WERI-Rb-1 (cell line): ENCODE data around the gene ALKBH3.

Source experiments
- DNase-seq: peaks from one replicate; pipeline ENCODE4 v3.0.0-alpha.2; 2020
- H3K27ac ChIP-seq: fragments of 250-450 bp; sonication (Bioruptor Pico); 2 replicates; pipeline ENCODE4 v1.5.1; 2020; ENCODE audit warnings: mild to moderate bottlenecking, moderate library complexity
- H3K27me3 ChIP-seq: fragments of 250-450 bp; sonication (Bioruptor Pico); 2 replicates; pipeline ENCODE4 v1.5.1; 2021; ENCODE audit warnings: mild to moderate bottlenecking, low read depth, moderate library complexity; ENCODE audit not compliant: insufficient read depth, severe bottlenecking
- H3K36me3 ChIP-seq: fragments of 250-450 bp; sonication (Bioruptor Pico); 2 replicates; pipeline ENCODE4 v1.5.1; 2020; ENCODE audit warnings: mild to moderate bottlenecking, moderate library complexity
- H3K4me3 ChIP-seq: 2 replicates; pipeline ENCODE4 v1.5.1; 2011; ENCODE audit warnings: low read depth, mild to moderate bottlenecking, control low read depth, low read length
- H3K9me3 ChIP-seq: fragments of 250-450 bp; sonication (Bioruptor Pico); 2 replicates; pipeline ENCODE4 v1.5.1; 2021; ENCODE audit warnings: mild to moderate bottlenecking, moderate library complexity; ENCODE audit not compliant: severe bottlenecking
- CTCF ChIP-seq: IDR thresholded peaks from 2 replicates; pipeline ENCODE4 v1.5.1; 2011; ENCODE audit warnings: low read depth, mild to moderate bottlenecking, control low read depth, inconsistent platforms, low read length

ALKBH3 gene

GRCh38 chr11:43874078-43874477 lies 6.6 kb upstream of the ALKBH3 start:
- H3K9me3 ChIP-seq, result no peaks in the 10 kb centered on the region
- H3K27ac ChIP-seq, result no peak overlapping the region
- peaks cover 61% of the 10 kb centered on the region for H3K27me3 ChIP-seq
- no peaks in the 10 kb centered on the region for H3K36me3 ChIP-seq
- no peak overlapping the region for H3K4me3 ChIP-seq
- no peak for TF ChIP-seq CTCF
- DNase-seq, result no peak

GRCh38 chr11:43874738-43875137 lies 5.9 kb upstream of the ALKBH3 start:
- H3K27ac ChIP-seq, result no peak overlapping the region
- no peak overlapping the region for H3K4me3 ChIP-seq
- no peak for TF ChIP-seq CTCF
- peaks cover 1% of the 10 kb centered on the region for H3K9me3 ChIP-seq
- H3K27me3 ChIP-seq, result peaks cover 61% of the 10 kb centered on the region
- H3K36me3 ChIP-seq, result no peaks in the 10 kb centered on the region
- DNase-seq, result no peak

GRCh38 chr11:43879789-43880639 lies 617 bp upstream of the ALKBH3 start:
- DNase-seq, result no peak
- peak overlapping the region; percentile 95 for H3K4me3 ChIP-seq
- H3K9me3 ChIP-seq, result peaks cover 9% of the 10 kb centered on the region
- peaks cover 9% of the 10 kb centered on the region for H3K36me3 ChIP-seq
- TF ChIP-seq CTCF, result no peak
- peaks cover 27% of the 10 kb centered on the region for H3K27me3 ChIP-seq
- H3K27ac ChIP-seq, result no peak overlapping the region

- TF ChIP-seq CTCF, result no peak
- Histone ChIP-seq H3K27ac (no peak overlapping the region), H3K36me3 (peaks cover 29% of the 10 kb centered on the region), H3K4me3 (no peak overlapping the region), H3K27me3 (no peaks in the 10 kb centered on the region), H3K9me3 (no peaks in the 10 kb centered on the region)
- DNase-seq, result no peak
Observed at GRCh38 chr11:43892851-43893250, 12.2 kb downstream of the ALKBH3 start.

- no peak for DNase-seq
- Histone ChIP-seq H3K27ac (no peak overlapping the region), H3K36me3 (peaks cover 37% of the 10 kb centered on the region), H3K4me3 (no peak overlapping the region), H3K27me3 (no peaks in the 10 kb centered on the region), H3K9me3 (no peaks in the 10 kb centered on the region)
- no peak for TF ChIP-seq CTCF
Observed at GRCh38 chr11:43894546-43894945, 13.9 kb downstream of the ALKBH3 start.

GRCh38 chr11:43895601-43896000 lies 15.0 kb downstream of the ALKBH3 start:
- no peak overlapping the region for H3K4me3 ChIP-seq
- H3K36me3 ChIP-seq, result peaks cover 29% of the 10 kb centered on the region
- no peaks in the 10 kb centered on the region for H3K9me3 ChIP-seq
- H3K27ac ChIP-seq, result no peak overlapping the region
- H3K27me3 ChIP-seq, result no peaks in the 10 kb centered on the region
- no peak for DNase-seq
- no peak for TF ChIP-seq CTCF
